ENCODE data around the gene IL1A.

The IL1A gene

DNA sequence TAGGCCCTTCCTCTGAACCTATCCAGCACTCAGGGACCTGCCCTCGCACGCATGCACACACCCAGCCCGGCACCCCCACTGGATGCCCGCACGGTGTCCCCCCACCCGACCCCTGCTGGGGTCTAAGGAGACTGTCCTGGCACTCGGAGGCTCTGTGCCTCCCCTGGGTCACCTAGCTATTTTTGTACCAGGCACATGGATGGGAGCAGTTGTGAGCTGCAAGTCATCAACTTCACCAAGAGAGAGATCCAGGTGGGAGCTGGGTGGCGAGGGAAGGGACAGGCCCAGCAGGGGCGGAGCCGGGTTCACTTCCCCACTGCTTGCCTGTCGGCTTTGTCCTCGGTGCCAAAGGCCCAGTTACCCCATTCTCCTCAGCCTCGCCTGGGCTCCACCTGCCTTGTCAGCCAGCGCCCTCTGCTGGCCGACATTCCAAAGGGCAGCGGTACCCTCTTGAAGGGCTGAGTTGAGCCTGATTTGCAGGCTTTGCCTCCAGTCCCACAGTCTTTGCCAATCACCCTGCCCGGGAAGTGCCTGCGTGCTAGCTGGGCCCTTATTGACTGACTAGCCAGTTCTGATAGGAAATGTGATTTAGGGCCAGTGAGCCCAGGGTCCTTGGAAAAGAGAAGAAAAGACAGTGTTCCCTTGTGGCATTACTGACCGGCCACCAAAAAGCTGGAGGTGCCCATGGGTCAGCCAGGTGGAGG, 57.7 kb downstream of the IL1A start:
- peak; percentile 74 for DNase-seq (ENCODE audit: low read depth)

- DNase-seq (ENCODE audit: low read depth): no peak
These were observed 58.5 kb downstream of the IL1A start for GRCh38 chr2:112725545-112726457.

GRCh38 chr2:112724591-112725525, 59.4 kb downstream of the IL1A start:
- no peak for DNase-seq (ENCODE audit: low read depth)

DNA sequence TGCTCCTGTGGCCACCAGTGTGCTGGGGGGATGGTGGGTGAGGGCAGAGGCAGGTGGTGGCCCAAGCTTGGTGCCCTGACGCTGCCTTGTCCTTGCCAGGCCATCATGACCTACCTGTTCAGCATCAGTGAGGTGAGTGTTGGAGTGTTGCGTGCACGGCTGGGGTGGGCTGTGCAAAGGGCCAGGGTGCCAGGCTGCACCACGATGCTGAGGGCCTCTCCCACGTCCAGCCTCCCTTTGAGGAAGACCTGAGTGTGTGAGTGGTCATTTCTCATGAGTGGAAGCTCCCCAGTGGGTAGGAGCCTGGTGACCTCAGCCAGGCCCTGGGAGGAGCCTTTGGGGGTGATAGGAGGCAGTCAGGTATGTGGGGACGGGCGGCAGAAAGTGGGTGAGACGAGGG, 60.3 kb downstream of the IL1A start:
- DNase-seq (ENCODE audit: low read depth): no peak
